ENCODE data around the gene SLC7A5. TPM values are rescaled to one million over a fixed set of nuclear protein-coding genes. Genes with fewer than 3 reads are reported as not detected.

The SLC7A5 gene
- total RNA-seq, 1 experiment from 2014 or later: 73.8 TPM

DNA sequence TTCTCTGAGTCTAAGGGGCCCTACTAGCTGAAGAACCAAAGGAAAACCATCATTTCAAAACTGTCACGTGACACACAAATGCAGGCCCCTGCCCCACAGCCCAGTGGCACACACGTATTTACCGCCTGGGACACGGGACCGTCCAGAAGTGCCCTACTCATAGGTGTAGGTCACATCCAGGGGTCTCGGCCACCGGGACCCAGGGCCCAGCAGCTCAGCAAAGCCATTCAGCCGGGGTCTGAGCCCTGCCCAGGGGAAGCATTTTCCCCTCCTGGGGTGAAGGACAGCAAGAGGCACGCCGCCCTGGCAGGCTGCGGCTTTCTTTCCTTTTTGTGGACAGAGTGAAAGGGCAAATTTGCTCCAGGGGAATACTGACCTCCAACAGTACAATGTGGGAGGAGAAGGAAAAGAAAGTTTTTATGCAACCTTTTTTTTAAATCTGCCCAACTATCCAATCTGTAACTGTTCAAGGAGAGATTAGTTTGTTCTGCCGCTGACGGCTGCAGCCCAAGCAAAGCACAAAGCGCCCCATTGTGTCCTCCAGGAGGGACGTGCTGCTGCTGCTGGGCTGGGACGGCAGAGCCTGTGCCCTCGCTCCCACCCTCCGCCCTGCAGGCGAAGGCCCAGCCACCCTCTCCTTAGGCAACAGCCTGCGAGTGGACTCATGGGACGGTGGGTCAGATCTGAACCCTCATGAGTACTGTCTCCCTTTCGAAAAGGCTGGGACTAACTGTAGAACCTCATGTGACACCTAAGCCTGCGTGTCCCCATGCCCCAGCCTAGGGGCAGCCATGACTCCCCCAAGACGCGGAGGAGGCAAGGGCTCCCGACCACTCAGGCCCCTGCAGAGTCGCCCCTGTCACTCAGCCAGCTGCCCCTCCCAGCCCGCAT is 21.3 kb downstream of the SLC7A5 start:
- DNase-seq: peak; percentile 54 to 65
- Histone ChIP-seq H3K9me3 (replicated peaks) (no peaks in the 10 kb centered on the region), H3K27me3 (no peaks in the 10 kb centered on the region), H3K36me3 (peaks cover 31% of the 10 kb centered on the region), H3K27ac (peak overlapping the region; percentile 78), H3K4me3 (no peak overlapping the region), H3K4me1 (peaks cover 56% of the 10 kb centered on the region)

GRCh38 chr16:87847467-87847784 is 21.9 kb downstream of the SLC7A5 start:
- H3K36me3 ChIP-seq: peaks cover 31% of the 10 kb centered on the region
- no peak for DNase-seq
- peak overlapping the region; percentile 78; the same call in 1 of the 2 replicates for H3K27ac ChIP-seq

GRCh38 chr16:87846705-87847466 is 22.4 kb downstream of the SLC7A5 start:
- peaks cover 45% of the 10 kb centered on the region for H3K4me1 ChIP-seq
- no peak overlapping the region for H3K4me3 ChIP-seq
- no peak overlapping the region for H3K27ac ChIP-seq
- H3K27me3 ChIP-seq: no peaks in the 10 kb centered on the region
- DNase-seq: no peak
- H3K36me3 ChIP-seq: peaks cover 31% of the 10 kb centered on the region
- no peaks in the 10 kb centered on the region for H3K9me3 ChIP-seq (replicated peaks)

More at GRCh38 chr16:87847467-87847784, 21.9 kb downstream of the SLC7A5 start:
- no peak overlapping the region for H3K4me3 ChIP-seq
- no peaks in the 10 kb centered on the region for H3K27me3 ChIP-seq
- H3K4me1 ChIP-seq: peaks cover 50% of the 10 kb centered on the region
- no peaks in the 10 kb centered on the region for H3K9me3 ChIP-seq (replicated peaks)

DNA sequence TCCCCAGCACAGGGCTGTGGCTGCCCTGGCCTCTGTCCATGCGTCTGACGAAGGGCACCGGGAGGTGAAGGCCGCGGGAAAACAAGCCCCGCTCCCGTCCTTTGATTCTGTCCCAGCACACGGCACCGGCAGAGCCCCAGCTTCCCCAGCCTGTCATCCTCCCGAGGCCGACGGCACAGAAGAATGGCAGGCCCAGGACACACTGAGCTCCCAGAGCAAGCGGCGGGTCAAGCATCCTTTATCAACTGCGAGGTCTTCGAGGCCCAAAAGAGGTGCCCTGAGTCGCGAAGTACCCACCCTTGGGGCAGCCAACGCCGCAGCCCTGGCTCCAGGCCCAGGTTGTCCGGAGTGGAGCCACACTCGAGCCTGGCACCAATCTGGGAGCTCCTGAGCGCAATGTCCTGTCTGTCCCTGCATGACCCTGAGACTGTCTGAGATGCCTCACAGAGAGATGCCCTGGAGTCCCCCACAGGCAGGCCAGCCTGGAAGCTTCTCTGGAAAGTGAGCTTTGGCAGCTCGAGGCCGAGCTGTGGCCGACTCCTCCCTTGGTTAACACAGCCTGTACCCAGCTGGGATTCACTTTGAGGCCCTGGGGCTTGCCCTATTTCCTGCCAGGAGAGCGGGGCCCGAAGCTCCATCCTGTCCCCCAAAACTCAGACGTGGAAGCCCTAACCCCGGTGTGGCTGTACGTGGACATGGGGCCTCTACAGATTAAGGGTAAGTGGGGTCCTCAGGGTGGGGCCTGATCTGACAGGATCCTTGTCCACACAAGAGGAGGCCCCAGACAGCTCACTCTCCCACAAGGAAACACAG is 23.3 kb downstream of the SLC7A5 start:
- peaks cover 36% of the 10 kb centered on the region for H3K4me1 ChIP-seq

GRCh38 chr16:87845213-87845612 is 24.1 kb downstream of the SLC7A5 start:
- no peak for DNase-seq
- Histone ChIP-seq H3K27me3 (no peaks in the 10 kb centered on the region), H3K4me1 (peaks cover 28% of the 10 kb centered on the region), H3K27ac (no peak overlapping the region), H3K4me3 (no peak overlapping the region), H3K9me3 (replicated peaks) (no peaks in the 10 kb centered on the region), H3K36me3 (peaks cover 27% of the 10 kb centered on the region)

More for the DNA sequence above, 23.3 kb downstream of the SLC7A5 start:
- Histone ChIP-seq H3K9me3 (replicated peaks) (no peaks in the 10 kb centered on the region), H3K4me3 (no peak overlapping the region), H3K27ac (no peak overlapping the region), H3K36me3 (peaks cover 29% of the 10 kb centered on the region), H3K27me3 (no peaks in the 10 kb centered on the region)
- DNase-seq: no peak

DNA sequence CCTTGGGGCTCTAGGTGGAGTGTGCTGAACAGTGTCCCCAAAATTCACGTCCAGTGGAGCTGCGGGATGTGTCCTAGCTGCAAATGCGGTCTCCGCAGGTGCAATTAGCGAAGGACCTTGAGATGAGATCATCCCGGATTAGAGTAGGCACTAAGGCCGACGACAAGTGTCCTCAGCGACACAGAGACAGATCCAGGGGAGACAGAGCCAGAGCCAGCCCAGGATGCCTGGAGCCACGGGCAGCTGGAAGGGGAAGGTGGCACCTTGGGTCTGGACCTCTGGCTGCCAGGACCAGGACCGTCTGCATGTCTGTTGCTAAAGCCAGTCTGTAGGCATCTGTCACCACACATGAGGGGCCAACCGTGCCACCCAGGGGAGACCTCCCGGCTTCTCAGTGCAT is 24.5 kb downstream of the SLC7A5 start:
- Histone ChIP-seq H3K4me1 (peaks cover 24% of the 10 kb centered on the region), H3K27ac (no peak overlapping the region), H3K36me3 (peaks cover 27% of the 10 kb centered on the region), H3K27me3 (no peaks in the 10 kb centered on the region), H3K9me3 (replicated peaks) (no peaks in the 10 kb centered on the region), H3K4me3 (no peak overlapping the region)
- DNase-seq: no peak

GRCh38 chr16:87844120-87844733 is 25.1 kb downstream of the SLC7A5 start:
- Histone ChIP-seq H3K27me3 (no peaks in the 10 kb centered on the region), H3K9me3 (replicated peaks) (no peaks in the 10 kb centered on the region), H3K27ac (no peak overlapping the region), H3K4me3 (no peak overlapping the region), H3K4me1 (peaks cover 18% of the 10 kb centered on the region), H3K36me3 (peaks cover 25% of the 10 kb centered on the region)
- no peak for DNase-seq

GRCh38 chr16:87843678-87844105 is 25.6 kb downstream of the SLC7A5 start:
- Histone ChIP-seq H3K9me3 (replicated peaks) (no peaks in the 10 kb centered on the region), H3K4me1 (peaks cover 16% of the 10 kb centered on the region), H3K27ac (no peak overlapping the region), H3K36me3 (peaks cover 29% of the 10 kb centered on the region), H3K4me3 (no peak overlapping the region), H3K27me3 (no peaks in the 10 kb centered on the region)
- DNase-seq: no peak

DNA sequence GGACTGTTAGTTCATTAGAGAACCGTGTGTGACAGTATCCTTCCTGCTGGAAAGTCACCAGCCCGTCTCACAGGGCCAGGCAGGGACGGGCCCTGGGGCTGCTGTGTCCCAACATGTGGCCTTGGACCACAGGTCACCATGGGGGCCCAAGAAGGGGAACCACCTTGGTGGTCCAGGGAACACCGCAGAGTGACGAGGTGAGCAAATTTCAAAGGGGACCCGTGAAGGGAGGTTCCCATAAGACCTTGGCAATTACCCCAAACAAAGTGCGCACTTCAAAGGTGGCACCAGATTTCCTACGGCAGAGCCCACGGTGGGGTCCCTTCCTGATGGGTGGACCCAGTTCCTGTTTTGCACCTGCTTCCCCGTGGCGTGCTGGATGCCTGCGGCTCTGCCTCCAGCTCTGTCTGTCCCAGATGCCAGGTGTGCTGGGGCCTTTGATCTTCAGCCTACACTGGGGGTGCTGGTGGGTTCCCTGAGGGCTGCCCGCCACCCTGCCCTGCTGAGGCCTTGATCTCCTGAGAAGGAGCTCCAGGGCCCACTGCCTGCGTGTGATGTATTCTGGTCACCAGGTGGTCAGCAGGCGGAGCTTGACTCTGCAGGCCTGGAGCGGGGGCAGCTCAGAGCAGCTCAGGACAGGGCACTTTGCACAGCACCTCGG is 27.0 kb downstream of the SLC7A5 start:
- Histone ChIP-seq H3K36me3 (peaks cover 30% of the 10 kb centered on the region), H3K27ac (no peak overlapping the region), H3K4me3 (no peak overlapping the region), H3K4me1 (peaks cover 7% of the 10 kb centered on the region; the same call in 1 of the 2 replicates), H3K27me3 (no peaks in the 10 kb centered on the region), H3K9me3 (replicated peaks) (no peaks in the 10 kb centered on the region)
- no peak for DNase-seq

DNA sequence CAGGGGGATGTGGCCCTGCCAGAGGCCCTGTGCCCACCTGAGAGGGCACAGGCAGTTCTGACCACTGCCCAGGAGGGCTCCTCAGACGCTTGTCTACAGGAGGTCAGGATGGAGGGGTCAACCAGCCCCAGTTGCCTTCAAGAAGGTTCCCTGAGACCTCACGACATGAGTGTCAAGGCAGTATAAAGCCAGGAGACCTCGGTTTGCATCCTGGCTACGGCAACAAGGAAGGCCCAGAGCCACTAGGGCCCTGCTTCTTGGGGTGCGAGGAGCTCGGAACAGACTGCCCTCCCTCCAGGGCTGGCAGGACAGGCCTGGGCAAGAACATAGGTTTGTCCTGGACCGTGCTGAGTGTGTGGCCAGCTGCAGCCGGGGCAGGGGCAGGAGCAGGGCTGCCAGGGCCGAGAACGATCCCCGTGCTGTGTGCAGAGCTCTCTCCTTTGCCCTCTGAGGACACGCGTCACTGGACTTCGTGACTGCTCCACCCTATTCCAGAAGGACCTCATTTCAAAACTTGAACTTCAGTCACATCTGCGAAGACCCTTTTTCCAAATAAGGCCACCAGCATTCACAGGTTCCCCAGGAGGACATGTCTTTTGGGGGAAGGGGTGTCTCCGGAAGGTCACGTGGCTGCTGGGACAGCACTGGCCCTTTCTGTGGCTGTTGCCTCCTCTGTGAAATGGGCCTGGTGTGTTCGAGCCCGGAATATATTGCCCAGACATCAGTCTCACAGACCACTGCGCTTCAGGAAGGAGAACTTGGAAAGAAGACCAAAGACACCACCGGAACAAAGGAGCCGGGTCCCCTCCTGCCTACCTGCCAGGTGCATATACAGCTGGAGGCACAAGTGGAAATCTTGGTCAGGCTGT is 27.7 kb downstream of the SLC7A5 start:
- peaks cover 33% of the 10 kb centered on the region for H3K36me3 ChIP-seq
- no peak overlapping the region for H3K4me3 ChIP-seq
- H3K27ac ChIP-seq: no peak overlapping the region
- no peak for DNase-seq
- H3K4me1 ChIP-seq: peaks cover 14% of the 10 kb centered on the region; the same call in 1 of the 2 replicates
- H3K9me3 ChIP-seq (replicated peaks): no peaks in the 10 kb centered on the region
- no peaks in the 10 kb centered on the region for H3K27me3 ChIP-seq

- Histone ChIP-seq H3K27ac (no peak overlapping the region), H3K4me1 (peaks cover 25% of the 10 kb centered on the region), H3K9me3 (replicated peaks) (no peaks in the 10 kb centered on the region), H3K27me3 (no peaks in the 10 kb centered on the region), H3K36me3 (peaks cover 40% of the 10 kb centered on the region), H3K4me3 (no peak overlapping the region)
- DNase-seq: no peak
These were observed 28.9 kb downstream of the SLC7A5 start for GRCh38 chr16:87840271-87840978.

DNA sequence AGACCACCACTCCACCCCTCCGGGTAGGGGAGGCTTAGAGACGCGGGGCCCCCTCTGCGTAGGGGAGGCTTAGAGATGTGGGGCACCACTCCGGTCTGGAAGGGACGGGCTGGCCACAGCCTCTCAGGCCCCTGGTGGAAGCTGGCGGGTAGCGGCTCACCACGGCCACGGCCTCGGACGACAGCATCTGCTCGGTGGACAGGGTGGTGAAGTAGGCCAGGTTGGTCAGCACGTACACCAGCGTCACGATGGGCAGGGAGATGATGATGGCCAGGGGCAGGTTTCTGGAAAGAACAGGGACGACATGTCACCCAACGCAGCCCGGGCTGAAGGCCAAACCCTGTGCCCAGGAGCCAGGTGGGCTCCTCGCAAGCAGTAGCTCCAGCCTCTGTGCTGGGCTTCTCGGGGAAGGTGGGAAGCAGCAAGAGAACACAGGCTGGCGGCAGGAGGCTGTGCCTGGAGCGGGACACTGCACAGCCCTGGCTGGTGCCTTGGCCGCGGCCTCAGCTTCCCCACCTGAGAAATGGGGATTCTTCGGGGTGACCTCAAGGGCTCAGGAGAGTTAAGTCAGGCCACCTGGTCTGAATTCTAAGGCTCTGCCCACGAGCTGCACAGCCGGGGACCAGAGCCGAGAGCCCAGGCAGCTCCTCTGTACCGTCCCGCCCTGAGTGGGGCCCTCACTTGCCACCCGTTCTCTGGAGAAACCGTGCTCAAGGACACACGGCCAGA is 29.6 kb downstream of the SLC7A5 start:
- Histone ChIP-seq H3K9me3 (replicated peaks) (no peaks in the 10 kb centered on the region), H3K36me3 (peaks cover 40% of the 10 kb centered on the region), H3K27me3 (no peaks in the 10 kb centered on the region), H3K4me1 (peaks cover 32% of the 10 kb centered on the region), H3K4me3 (no peak overlapping the region), H3K27ac (no peak overlapping the region)
- DNase-seq: no peak

Data from SJCRH30 (cell line).